Measurements from ENCODE around the gene MARCO.

The MARCO gene

DNA sequence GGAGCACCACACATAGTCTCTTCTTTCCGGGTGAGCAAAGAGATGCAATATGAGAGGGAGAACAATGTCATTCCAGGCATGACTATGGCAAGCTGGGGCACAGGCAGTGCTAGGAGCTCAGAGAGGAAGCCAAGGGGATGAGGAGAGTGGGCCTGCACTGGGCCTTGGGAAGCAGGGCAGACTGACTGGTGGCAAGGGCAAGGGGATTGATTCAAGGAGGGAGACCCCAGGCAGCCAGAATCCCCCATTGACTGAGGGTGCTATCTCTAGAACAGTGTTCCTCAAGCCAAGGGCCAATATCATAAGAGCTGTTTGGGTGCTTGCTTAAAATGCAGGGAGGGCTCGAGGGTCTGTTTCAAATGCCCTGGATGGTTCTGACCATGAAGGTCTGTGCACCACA, 36.1 kb downstream of the MARCO start:
- TF ChIP-seq, protein P1, sequence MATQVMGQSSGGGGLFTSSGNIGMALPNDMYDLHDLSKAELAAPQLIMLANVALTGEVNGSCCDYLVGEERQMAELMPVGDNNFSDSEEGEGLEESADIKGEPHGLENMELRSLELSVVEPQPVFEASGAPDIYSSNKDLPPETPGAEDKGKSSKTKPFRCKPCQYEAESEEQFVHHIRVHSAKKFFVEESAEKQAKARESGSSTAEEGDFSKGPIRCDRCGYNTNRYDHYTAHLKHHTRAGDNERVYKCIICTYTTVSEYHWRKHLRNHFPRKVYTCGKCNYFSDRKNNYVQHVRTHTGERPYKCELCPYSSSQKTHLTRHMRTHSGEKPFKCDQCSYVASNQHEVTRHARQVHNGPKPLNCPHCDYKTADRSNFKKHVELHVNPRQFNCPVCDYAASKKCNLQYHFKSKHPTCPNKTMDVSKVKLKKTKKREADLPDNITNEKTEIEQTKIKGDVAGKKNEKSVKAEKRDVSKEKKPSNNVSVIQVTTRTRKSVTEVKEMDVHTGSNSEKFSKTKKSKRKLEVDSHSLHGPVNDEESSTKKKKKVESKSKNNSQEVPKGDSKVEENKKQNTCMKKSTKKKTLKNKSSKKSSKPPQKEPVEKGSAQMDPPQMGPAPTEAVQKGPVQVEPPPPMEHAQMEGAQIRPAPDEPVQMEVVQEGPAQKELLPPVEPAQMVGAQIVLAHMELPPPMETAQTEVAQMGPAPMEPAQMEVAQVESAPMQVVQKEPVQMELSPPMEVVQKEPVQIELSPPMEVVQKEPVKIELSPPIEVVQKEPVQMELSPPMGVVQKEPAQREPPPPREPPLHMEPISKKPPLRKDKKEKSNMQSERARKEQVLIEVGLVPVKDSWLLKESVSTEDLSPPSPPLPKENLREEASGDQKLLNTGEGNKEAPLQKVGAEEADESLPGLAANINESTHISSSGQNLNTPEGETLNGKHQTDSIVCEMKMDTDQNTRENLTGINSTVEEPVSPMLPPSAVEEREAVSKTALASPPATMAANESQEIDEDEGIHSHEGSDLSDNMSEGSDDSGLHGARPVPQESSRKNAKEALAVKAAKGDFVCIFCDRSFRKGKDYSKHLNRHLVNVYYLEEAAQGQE (IDR thresholded peaks at IDR 0.05; ENCODE audit: insufficient read depth in 1 of 2, low read depth in 2 of 2, low read length in 2 of 2): no peak
- TF ChIP-seq TAF1 (IDR thresholded peaks at IDR 0.05; ENCODE audit: borderline replicate concordance, insufficient read depth, low read length) (no peak), POLR2AphosphoS5 (IDR thresholded peaks at IDR 0.05; ENCODE audit: low read depth, low read length) (no peak), SIN3A (IDR thresholded peaks at IDR 0.05; ENCODE audit: borderline replicate concordance, insufficient read depth, low read length) (no peak), FOXP2 (optimal IDR thresholded peaks at IDR 0.05; ENCODE audit: borderline replicate concordance, extremely low read depth, extremely low read length, insufficient read depth) (no peak)

- TF ChIP-seq, protein P1 (IDR thresholded peaks at IDR 0.05; ENCODE audit: insufficient read depth in 1 of 2, low read depth in 2 of 2, low read length in 2 of 2): no peak
- TF ChIP-seq SIN3A (IDR thresholded peaks at IDR 0.05; ENCODE audit: borderline replicate concordance, insufficient read depth, low read length): no peak
- TF ChIP-seq POLR2AphosphoS5 (IDR thresholded peaks at IDR 0.05; ENCODE audit: low read depth, low read length): no peak
- no peak for TF ChIP-seq TAF1 (IDR thresholded peaks at IDR 0.05; ENCODE audit: borderline replicate concordance, insufficient read depth, low read length)
- no peak for TF ChIP-seq FOXP2 (optimal IDR thresholded peaks at IDR 0.05; ENCODE audit: borderline replicate concordance, extremely low read depth, extremely low read length, insufficient read depth)
Measured at GRCh38 chr2:118979152-118979861, 37.3 kb downstream of the MARCO start.

DNA sequence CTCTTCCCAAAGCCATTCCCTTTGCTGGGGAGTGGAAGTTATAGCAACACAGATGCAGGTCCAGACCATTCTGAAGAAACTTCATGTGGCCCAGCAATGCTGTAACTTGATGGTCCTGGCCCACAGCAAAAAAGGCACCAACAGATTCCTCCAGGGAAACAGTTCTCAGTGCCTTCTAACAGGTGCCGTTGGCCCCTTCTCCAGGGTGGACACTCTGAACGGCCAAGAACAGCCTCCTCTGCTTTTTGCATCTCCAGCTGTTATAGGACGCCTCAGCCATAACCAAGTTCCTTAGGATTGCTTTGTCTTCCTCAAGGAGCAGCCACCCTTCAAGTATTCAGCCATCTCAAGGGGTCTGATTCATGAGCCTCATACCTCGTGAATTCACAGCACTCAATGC, 38.0 kb downstream of the MARCO start:
- no peak for TF ChIP-seq POLR2AphosphoS5 (IDR thresholded peaks at IDR 0.05; ENCODE audit: low read depth, low read length)
- TF ChIP-seq, protein P1 (IDR thresholded peaks at IDR 0.05; ENCODE audit: insufficient read depth in 1 of 2, low read depth in 2 of 2, low read length in 2 of 2): no peak
- TF ChIP-seq SIN3A (IDR thresholded peaks at IDR 0.05; ENCODE audit: borderline replicate concordance, insufficient read depth, low read length): no peak
- TF ChIP-seq FOXP2 (optimal IDR thresholded peaks at IDR 0.05; ENCODE audit: borderline replicate concordance, extremely low read depth, extremely low read length, insufficient read depth): no peak
- no peak for TF ChIP-seq TAF1 (IDR thresholded peaks at IDR 0.05; ENCODE audit: borderline replicate concordance, insufficient read depth, low read length)

GRCh38 chr2:118980573-118980972, 38.6 kb downstream of the MARCO start:
- TF ChIP-seq, protein P1 (IDR thresholded peaks at IDR 0.05; ENCODE audit: insufficient read depth in 1 of 2, low read depth in 2 of 2, low read length in 2 of 2): no peak
- no peak for TF ChIP-seq SIN3A (IDR thresholded peaks at IDR 0.05; ENCODE audit: borderline replicate concordance, insufficient read depth, low read length)

DNA sequence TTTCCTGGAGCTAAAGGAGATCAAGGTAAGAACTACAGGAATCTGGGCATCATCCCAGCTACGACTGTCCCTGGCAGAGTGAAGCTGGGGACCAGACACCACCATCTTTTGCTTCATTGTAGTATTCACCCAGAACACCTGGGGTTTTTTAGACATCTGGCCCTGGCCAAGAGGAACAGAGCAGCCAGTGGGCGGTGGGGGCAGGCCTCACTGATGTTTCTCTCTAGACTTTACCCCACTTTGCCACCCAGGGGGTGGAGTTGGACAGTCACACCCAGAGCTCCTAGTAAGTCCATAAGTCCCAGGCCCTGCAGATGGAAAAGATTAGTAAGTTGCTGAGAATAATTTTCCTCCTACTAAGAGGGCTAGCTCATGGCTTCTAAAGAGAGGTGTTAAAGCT, 39.6 kb downstream of the MARCO start:
- TF ChIP-seq SIN3A (IDR thresholded peaks at IDR 0.05; ENCODE audit: borderline replicate concordance, insufficient read depth, low read length) (no peak), FOXP2 (optimal IDR thresholded peaks at IDR 0.05; ENCODE audit: borderline replicate concordance, extremely low read depth, extremely low read length, insufficient read depth) (no peak), TAF1 (IDR thresholded peaks at IDR 0.05; ENCODE audit: borderline replicate concordance, insufficient read depth, low read length) (no peak), POLR2AphosphoS5 (IDR thresholded peaks at IDR 0.05; ENCODE audit: low read depth, low read length) (no peak)
- TF ChIP-seq, protein P1 (IDR thresholded peaks at IDR 0.05; ENCODE audit: insufficient read depth in 1 of 2, low read depth in 2 of 2, low read length in 2 of 2): no peak

Measured in PFSK-1 (cell line).